ENCODE data around the gene EPN2.

DNA sequence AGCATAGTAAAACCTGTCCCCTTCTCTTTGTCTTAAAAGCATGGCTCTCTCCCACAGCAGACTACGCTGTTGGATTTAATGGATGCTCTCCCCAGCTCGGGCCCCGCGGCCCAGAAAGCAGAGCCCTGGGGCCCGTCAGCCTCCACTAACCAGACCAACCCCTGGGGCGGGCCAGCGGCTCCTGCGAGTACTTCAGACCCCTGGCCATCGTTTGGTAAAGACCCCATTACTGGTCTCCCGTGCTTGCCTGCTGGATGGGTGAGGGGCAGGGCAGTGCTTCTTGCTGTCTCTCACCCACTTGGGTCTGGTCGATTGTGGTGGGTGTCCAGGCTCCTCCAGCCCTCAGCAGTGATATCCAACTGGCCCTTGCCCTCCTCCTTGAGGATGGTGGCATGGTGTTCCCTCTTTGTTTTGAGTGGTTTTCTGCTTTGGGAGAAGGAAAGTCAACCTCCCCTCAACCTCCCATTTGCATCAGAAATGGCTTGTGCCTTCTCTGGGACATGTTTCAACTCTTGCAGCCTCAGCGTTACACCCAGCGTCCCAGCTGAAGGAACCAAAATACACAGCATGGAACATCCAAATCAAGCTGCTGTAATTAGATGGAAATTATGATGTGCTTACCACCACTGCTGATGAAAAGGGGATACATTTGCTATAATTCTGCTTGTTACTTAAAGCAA is 76.0 kb downstream of the EPN2 start:
- TF ChIP-seq, protein P1, sequence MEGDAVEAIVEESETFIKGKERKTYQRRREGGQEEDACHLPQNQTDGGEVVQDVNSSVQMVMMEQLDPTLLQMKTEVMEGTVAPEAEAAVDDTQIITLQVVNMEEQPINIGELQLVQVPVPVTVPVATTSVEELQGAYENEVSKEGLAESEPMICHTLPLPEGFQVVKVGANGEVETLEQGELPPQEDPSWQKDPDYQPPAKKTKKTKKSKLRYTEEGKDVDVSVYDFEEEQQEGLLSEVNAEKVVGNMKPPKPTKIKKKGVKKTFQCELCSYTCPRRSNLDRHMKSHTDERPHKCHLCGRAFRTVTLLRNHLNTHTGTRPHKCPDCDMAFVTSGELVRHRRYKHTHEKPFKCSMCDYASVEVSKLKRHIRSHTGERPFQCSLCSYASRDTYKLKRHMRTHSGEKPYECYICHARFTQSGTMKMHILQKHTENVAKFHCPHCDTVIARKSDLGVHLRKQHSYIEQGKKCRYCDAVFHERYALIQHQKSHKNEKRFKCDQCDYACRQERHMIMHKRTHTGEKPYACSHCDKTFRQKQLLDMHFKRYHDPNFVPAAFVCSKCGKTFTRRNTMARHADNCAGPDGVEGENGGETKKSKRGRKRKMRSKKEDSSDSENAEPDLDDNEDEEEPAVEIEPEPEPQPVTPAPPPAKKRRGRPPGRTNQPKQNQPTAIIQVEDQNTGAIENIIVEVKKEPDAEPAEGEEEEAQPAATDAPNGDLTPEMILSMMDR (conservative IDR thresholded peaks at IDR 0.05; ENCODE audit: low read length), result no peak
- TF ChIP-seq EZH2phosphoT487 (IDR thresholded peaks at IDR 0.05; ENCODE audit: borderline replicate concordance, low read depth, low read length), result no peak

All from OCI-LY7 (cell line).